OCI-LY3 (cell line): ENCODE data around the gene GATAD2B.

Source experiments
- CTCF ChIP-seq: fragments of 200-600, 300-600 bp; sonication (generic); IDR thresholded peaks from 2 replicates; pipeline ENCODE4 v1.5.1; 2014; ENCODE audit warnings: antibody characterized with exemption, low read length, low read depth
- EZH2phosphoT487 ChIP-seq: fragments of 200-600 bp; shearing (Covaris generic); IDR thresholded peaks from 2 replicates; pipeline ENCODE4 v1.6.1; 2018; ENCODE audit warnings: antibody characterized with exemption, mixed run types, low read depth

GRCh38 chr1:153929981-153930948 lies 7.5 kb upstream of the GATAD2B start:
- TF ChIP-seq CTCF (no peak), EZH2phosphoT487 (no peak)
